Upper lobe of left lung (tissue), 4 donors: ENCODE results near the gene IL3RA.

Experiments
- CTCF ChIP-seq, 6 experiments: fragments of 450-650 bp in 4 of 6; fragments of 200-600 bp in 2 of 6; sonication (generic) in 2 of 6; IDR thresholded peaks; one replicate each; pipeline ENCODE4 v1.5.1; 2016 to 2019; ENCODE audit warnings: antibody characterized with exemption in 6 of 6
- POLR2A ChIP-seq, 4 donors: fragments of 450-650 bp; IDR thresholded peaks; one replicate each; pipeline ENCODE4 v1.5.1; 2016 to 2017; ENCODE audit warnings: antibody characterized with exemption in 4 of 4, mild to moderate bottlenecking in 2 of 4

- peak in 4 of 6 experiments; percentile 17 to 39 (median 29) for TF ChIP-seq CTCF (IDR thresholded peaks at IDR 0.05)
- TF ChIP-seq POLR2A (IDR thresholded peaks at IDR 0.05): no peak
Measured at GRCh38 chrX:1323315-1323714, 13.3 kb upstream of the IL3RA start.
